Activated gamma-delta T cell (primary cell): ENCODE measurements around the gene AKNA.

Source experiments
- DNase-seq: peaks from one replicate; lab custom pipeline; 2025; lab: John Stamatoyannopoulos, UW

Gene AKNA

GRCh38 chr9:114301798-114302565 lies 85.8 kb downstream of the AKNA start:
- DNase-seq = no peak

GRCh38 chr9:114300846-114301797 lies 86.7 kb downstream of the AKNA start:
- DNase-seq = no peak

GRCh38 chr9:114300153-114300845 lies 87.5 kb downstream of the AKNA start:
- DNase-seq = no peak

GRCh38 chr9:114299286-114300152 lies 88.3 kb downstream of the AKNA start:
- no peak for DNase-seq

GRCh38 chr9:114296338-114296737 lies 91.4 kb downstream of the AKNA start:
- DNase-seq = no peak

- DNase-seq = no peak
These were observed 93.1 kb downstream of the AKNA start for GRCh38 chr9:114294664-114295063.

- DNase-seq = no peak
These were observed 95.7 kb downstream of the AKNA start for GRCh38 chr9:114291886-114292590.

GRCh38 chr9:114291064-114291474 lies 96.7 kb downstream of the AKNA start:
- DNase-seq = no peak

GRCh38 chr9:114290561-114290986 lies 97.2 kb downstream of the AKNA start:
- DNase-seq = no peak

- no peak for DNase-seq
These were observed 98.0 kb downstream of the AKNA start for GRCh38 chr9:114289571-114290481.

- no peak for DNase-seq
These were observed 98.7 kb downstream of the AKNA start for GRCh38 chr9:114289106-114289505.

GRCh38 chr9:114288193-114289091 lies 99.3 kb downstream of the AKNA start:
- no peak for DNase-seq

GRCh38 chr9:114287763-114288192 lies 100.0 kb downstream of the AKNA start:
- DNase-seq = no peak

GRCh38 chr9:114287001-114287762 lies 100.6 kb downstream of the AKNA start:
- no peak for DNase-seq

GRCh38 chr9:114286146-114286679 lies 101.6 kb downstream of the AKNA start:
- no peak for DNase-seq

GRCh38 chr9:114285166-114285867 lies 102.5 kb downstream of the AKNA start:
- no peak for DNase-seq
